Fibroblast of the aortic adventitia (primary cell): ENCODE measurements around the gene UTS2R. TPM values are rescaled to one million over a fixed set of nuclear protein-coding genes. Genes with fewer than 3 reads are reported as not detected.
"Not testable (repeated sequence)": the region's sequence is repeated elsewhere in the genome, so short reads cannot be mapped to it uniquely, and the experiment has no call there.

ENCODE experiments used
- DNase-seq: peaks from one replicate; pipeline ENCODE4 v3.0.0-alpha.2; 2010; ENCODE audit warnings: low read depth
- H3K4me3 ChIP-seq: 2 replicates; pipeline ENCODE4 v1.5.1; 2011; ENCODE audit warnings: low read depth, mild to moderate bottlenecking, control low read depth, low read length, moderate library complexity
- CTCF ChIP-seq: IDR thresholded peaks from 2 replicates; pipeline ENCODE4 v1.5.1; 2011; ENCODE audit warnings: mild to moderate bottlenecking, low read length, control low read depth, inconsistent platforms; ENCODE audit not compliant: insufficient read depth
- total RNA-seq: library from RNA; depleted of rRNA; stranded (reverse); fragments of >200 nt; gene quantifications from 2 replicates; pipeline ENCODE4 v1.2.3, GENCODE V29; 2012; ENCODE audit warnings: low replicate concordance

UTS2R gene
- total RNA-seq, 1 donor: not detected

DNA sequence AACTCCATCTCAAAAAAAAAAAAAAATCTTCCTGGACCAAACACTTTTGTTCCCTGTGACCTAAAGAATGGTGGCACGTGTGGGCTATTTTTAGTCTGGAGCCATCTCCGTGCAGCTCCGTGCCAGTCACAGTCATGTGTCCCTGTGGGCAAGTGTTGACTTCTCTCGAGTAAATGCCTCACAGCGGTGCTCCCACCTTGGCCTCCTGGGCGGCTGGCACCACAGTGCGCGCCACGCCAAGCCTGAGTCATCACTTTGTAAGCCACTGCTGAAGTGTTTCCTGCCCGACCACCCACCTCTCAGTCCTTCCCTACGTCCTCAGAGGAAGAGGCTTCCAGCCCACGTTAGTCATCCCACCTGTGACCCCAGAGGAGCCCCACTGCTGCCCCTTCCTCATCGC is 35.7 kb downstream of the UTS2R start:
- no peak for TF ChIP-seq CTCF
- no peak overlapping the region for H3K4me3 ChIP-seq
- DNase-seq: no peak

DNA sequence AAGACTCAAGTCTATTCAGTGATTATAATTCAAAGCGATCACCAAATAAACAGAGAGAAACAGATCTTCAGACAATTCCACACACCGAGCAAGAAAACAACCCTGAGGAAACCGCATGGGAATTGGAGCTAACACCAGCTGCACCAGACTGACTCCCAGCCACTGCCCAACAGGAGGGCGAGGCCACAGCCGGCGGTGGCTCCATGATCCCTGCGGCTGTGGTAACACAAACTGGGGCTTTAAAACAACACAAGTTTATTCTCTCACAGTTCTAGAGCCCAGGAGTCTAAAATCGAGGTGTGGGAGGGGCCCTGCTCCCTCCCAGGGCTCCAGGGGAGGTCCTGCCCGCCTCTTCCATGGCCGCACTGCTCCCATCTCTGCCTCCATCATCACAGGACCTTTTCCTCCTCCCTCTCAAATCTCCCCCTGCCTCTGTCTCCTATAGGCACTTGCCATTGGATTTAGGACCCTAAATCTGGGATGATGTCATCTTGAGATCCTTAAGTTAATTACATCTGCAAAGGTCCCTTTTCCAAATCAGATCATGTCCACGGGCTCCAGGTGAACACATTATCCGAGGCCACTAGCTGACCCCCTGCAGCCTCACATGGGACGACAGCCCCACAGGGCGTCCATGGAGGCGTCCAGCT is 36.8 kb downstream of the UTS2R start:
- TF ChIP-seq CTCF: no peak
- DNase-seq: no peak
- H3K4me3 ChIP-seq: no peak overlapping the region

DNA sequence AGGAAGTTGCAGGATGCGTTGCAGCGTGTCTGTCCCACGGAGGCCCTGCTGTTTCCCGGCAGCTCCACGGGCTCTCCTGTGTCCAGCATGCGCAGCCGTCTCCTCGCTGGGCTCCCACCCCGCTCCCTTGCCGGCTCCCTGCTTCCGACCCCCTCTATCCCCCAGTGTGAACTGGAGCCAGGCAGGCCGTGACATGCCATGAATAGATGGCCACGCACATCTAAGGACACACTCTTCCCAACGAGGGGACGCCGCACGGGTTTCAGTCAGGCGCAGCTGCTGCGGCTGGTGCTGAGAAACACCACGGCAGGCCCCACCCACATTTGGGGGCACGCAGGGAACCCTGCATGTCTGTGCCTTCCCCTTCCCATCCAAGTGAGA is 37.4 kb downstream of the UTS2R start:
- H3K4me3 ChIP-seq: no peak overlapping the region
- no peak for DNase-seq
- no peak for TF ChIP-seq CTCF

DNA sequence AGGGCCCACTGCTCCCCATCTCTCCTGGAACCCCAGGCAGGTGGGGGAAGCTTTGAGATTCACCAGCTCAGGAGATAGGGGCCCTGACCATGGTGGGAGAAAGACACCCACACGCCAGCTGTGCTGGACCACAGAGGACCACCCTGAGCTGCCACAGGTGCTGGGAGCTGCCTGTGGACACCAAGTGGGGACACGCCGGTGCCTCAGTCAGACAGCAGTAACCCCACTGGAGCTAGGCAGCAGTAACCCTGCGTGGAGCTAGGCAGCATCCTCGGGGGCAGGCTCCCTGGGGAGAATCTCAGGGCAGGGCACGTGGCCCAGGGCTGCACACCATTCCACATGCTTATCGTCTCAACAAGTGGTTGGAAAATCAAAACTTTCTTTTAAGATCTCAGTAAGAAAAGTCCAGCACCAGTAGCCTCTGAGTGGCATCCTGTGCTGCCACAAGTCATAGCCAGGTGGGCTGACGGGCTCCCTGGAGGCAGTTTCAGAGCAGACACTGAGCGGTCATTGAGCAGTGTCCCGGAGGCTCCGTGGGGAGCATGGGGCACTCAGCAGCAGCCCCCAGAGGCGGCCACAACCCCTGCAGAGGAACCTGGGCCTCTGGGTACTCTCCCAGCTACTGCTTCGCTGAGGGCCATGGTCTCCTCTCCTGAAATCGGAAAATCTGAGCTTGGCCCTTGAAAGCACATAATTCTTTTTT is 38.6 kb downstream of the UTS2R start:
- TF ChIP-seq CTCF: no peak
- no peak for DNase-seq
- no peak overlapping the region for H3K4me3 ChIP-seq

GRCh38 chr17:82411396-82412053 is 40.0 kb downstream of the UTS2R start:
- H3K4me3 ChIP-seq: no peak overlapping the region
- no peak for DNase-seq
- TF ChIP-seq CTCF: no peak

- H3K4me3 ChIP-seq, DNase-seq: not testable (repeated sequence)
Observed at GRCh38 chr17:82412081-82412480, 40.5 kb downstream of the UTS2R start.
